IPS-18c (cell line): ENCODE measurements around the gene HNF4A.

Source experiments
- H3K4me3 ChIP-seq: 2 replicates; pipeline ENCODE4 v1.7.0; 2013; ENCODE audit warnings: low read depth, mild to moderate bottlenecking, low read length, moderate library complexity; ENCODE audit not compliant: insufficient read depth
- H3K9me3 ChIP-seq: one replicate; pipeline ENCODE4 v1.6.1; 2013; ENCODE audit warnings: mild to moderate bottlenecking, low read length, moderate library complexity; ENCODE audit not compliant: control insufficient read depth, insufficient read depth

The HNF4A gene

GRCh38 chr20:44398335-44398734 lies 42.8 kb downstream of the HNF4A start:
- no peak overlapping the region for H3K4me3 ChIP-seq
- H3K9me3 ChIP-seq: no peaks in the 10 kb centered on the region

- Histone ChIP-seq H3K4me3 (no peak overlapping the region), H3K9me3 (no peaks in the 10 kb centered on the region)
Observed at GRCh38 chr20:44399446-44399845, 43.9 kb downstream of the HNF4A start.

- H3K4me3 ChIP-seq: no peak overlapping the region
- no peaks in the 10 kb centered on the region for H3K9me3 ChIP-seq
Observed at GRCh38 chr20:44400671-44400969, 45.1 kb downstream of the HNF4A start.

GRCh38 chr20:44400970-44401769 lies 45.7 kb downstream of the HNF4A start:
- H3K9me3 ChIP-seq: no peaks in the 10 kb centered on the region
- no peak overlapping the region for H3K4me3 ChIP-seq

- no peak overlapping the region for H3K4me3 ChIP-seq
- no peaks in the 10 kb centered on the region for H3K9me3 ChIP-seq
Observed at GRCh38 chr20:44401770-44402390, 46.4 kb downstream of the HNF4A start.

- no peaks in the 10 kb centered on the region for H3K9me3 ChIP-seq
- H3K4me3 ChIP-seq: no peak overlapping the region
Observed at GRCh38 chr20:44402391-44403193, 47.1 kb downstream of the HNF4A start.

- Histone ChIP-seq H3K9me3 (no peaks in the 10 kb centered on the region), H3K4me3 (no peak overlapping the region)
Observed at GRCh38 chr20:44403194-44404112, 48.0 kb downstream of the HNF4A start.

GRCh38 chr20:44404204-44405181 lies 49.0 kb downstream of the HNF4A start:
- no peaks in the 10 kb centered on the region for H3K9me3 ChIP-seq
- no peak overlapping the region for H3K4me3 ChIP-seq

- Histone ChIP-seq H3K4me3 (no peak overlapping the region), H3K9me3 (no peaks in the 10 kb centered on the region)
Observed at GRCh38 chr20:44405257-44405656, 49.8 kb downstream of the HNF4A start.

- H3K4me3 ChIP-seq: no peak overlapping the region
- H3K9me3 ChIP-seq: no peaks in the 10 kb centered on the region
Observed at GRCh38 chr20:44405785-44406571, 50.5 kb downstream of the HNF4A start.

GRCh38 chr20:44406572-44407137 lies 51.2 kb downstream of the HNF4A start:
- H3K4me3 ChIP-seq: no peak overlapping the region

GRCh38 chr20:44407402-44408184 lies 52.1 kb downstream of the HNF4A start:
- Histone ChIP-seq H3K4me3 (no peak overlapping the region), H3K9me3 (no peaks in the 10 kb centered on the region)

More at GRCh38 chr20:44406572-44407137, 51.2 kb downstream of the HNF4A start:
- no peaks in the 10 kb centered on the region for H3K9me3 ChIP-seq

GRCh38 chr20:44409132-44409600 lies 53.7 kb downstream of the HNF4A start:
- no peak overlapping the region for H3K4me3 ChIP-seq
- no peaks in the 10 kb centered on the region for H3K9me3 ChIP-seq

GRCh38 chr20:44410583-44411019 lies 55.1 kb downstream of the HNF4A start:
- no peak overlapping the region for H3K4me3 ChIP-seq
- no peaks in the 10 kb centered on the region for H3K9me3 ChIP-seq
